ENCODE results near the gene NR2C1. TPM values are rescaled to one million over a fixed set of nuclear protein-coding genes. Genes with fewer than 3 reads are reported as not detected.

Gene NR2C1
- total and polyA plus RNA-seq, 2 donors (not counting 1 experiment from before 2014, with no cell fraction given): 31.2 to 53.9 TPM

DNA sequence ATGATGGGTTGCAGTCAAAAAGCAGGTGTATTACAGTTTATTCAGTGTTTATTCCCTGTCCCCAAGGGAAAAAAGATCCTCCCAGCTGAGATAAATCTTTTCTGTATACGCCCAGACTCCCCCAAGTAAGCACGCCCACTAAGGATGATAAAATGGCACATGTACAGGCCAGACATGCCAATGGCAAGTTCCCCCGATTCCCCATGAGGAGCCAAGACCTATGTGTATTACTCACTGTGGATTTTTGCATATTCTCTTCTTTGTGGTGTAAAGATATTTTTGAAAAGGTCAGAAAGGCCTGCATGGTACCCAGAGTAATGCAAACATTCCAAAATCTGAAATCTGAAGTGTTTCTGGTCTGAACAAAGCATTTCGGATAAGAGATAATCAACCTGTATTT lies 22.2 kb downstream of the NR2C1 start:
- H3K79me2 ChIP-seq (ENCODE audit: control insufficient read depth, insufficient read depth, low read length): no peaks in the 10 kb centered on the region
- no peak overlapping the region for H3K27ac ChIP-seq (ENCODE audit: low read length in 2 of 2)
- intact Hi-C loops (cut with micrococcal nuclease): no loop called here
- H3K4me2 ChIP-seq (replicated peaks; ENCODE audit: low read depth, low read length, poor library complexity, severe bottlenecking): no peak overlapping the region
- H3K27me3 Mint-ChIP-seq: no peaks in the 10 kb centered on the region
- no peak overlapping the region for H3K4me3 ChIP-seq (ENCODE audit: control extremely low read depth in 1 of 5, extremely low read depth in 1 of 5, insufficient read depth in 1 of 5, low read depth in 2 of 5, low read length in 4 of 5)
- no peak for ATAC-seq (ENCODE audit: low read depth)
- H2AFZ ChIP-seq (ENCODE audit: insufficient read depth, low read depth, low read length, poor library complexity, severe bottlenecking): no peak overlapping the region
- DNase-seq: no peak
- no peaks in the 10 kb centered on the region for H4K20me1 ChIP-seq (ENCODE audit: control insufficient read depth, insufficient read depth, low read length, poor library complexity, severe bottlenecking)
- POLR2A ChIA-PET: no interaction called here
- CTCF ChIA-PET: no interaction called here
- H3K4me3 Mint-ChIP-seq: no peak overlapping the region
- no peaks in the 10 kb centered on the region for H3K9me3 ChIP-seq (ENCODE audit: control extremely low read depth in 1 of 3, control insufficient read depth in 2 of 3, insufficient read depth in 1 of 3, low read length in 2 of 3)
- no peak overlapping the region for H3K9ac ChIP-seq (ENCODE audit: low read length)
- TF ChIP-seq, protein P1, sequence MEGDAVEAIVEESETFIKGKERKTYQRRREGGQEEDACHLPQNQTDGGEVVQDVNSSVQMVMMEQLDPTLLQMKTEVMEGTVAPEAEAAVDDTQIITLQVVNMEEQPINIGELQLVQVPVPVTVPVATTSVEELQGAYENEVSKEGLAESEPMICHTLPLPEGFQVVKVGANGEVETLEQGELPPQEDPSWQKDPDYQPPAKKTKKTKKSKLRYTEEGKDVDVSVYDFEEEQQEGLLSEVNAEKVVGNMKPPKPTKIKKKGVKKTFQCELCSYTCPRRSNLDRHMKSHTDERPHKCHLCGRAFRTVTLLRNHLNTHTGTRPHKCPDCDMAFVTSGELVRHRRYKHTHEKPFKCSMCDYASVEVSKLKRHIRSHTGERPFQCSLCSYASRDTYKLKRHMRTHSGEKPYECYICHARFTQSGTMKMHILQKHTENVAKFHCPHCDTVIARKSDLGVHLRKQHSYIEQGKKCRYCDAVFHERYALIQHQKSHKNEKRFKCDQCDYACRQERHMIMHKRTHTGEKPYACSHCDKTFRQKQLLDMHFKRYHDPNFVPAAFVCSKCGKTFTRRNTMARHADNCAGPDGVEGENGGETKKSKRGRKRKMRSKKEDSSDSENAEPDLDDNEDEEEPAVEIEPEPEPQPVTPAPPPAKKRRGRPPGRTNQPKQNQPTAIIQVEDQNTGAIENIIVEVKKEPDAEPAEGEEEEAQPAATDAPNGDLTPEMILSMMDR (IDR thresholded peaks at IDR 0.05): no peak
- TF ChIP-seq EZH2 (IDR thresholded peaks at IDR 0.05; ENCODE audit: borderline replicate concordance, insufficient read depth, low read depth, low read length, poor library complexity, severe bottlenecking): no peak
- no peaks in the 10 kb centered on the region for H3K4me1 ChIP-seq (ENCODE audit: control insufficient read depth in 2 of 2, insufficient read depth in 2 of 2, low read length in 2 of 2)
- H3K9me3 Mint-ChIP-seq (ENCODE audit: insufficient read depth): no peaks in the 10 kb centered on the region
- H3K4me1 Mint-ChIP-seq: no peaks in the 10 kb centered on the region
- H3K27ac Mint-ChIP-seq: no peak overlapping the region
- H3K36me3 ChIP-seq (replicated peaks in 1 of 2; ENCODE audit: control extremely low read depth in 1 of 2, control insufficient read depth in 1 of 2, extremely low read depth in 1 of 2, insufficient read depth in 2 of 2, low read length in 1 of 2): peaks cover 2 to 53% of the 10 kb centered on the region in 2 experiments
- no CpG with 5 or more reads among the region's 4 CpGs for WGBS (ENCODE audit: insufficient coverage)
- H3K27me3 ChIP-seq (replicated peaks in 1 of 4; ENCODE audit: control extremely low read depth in 1 of 4, control insufficient read depth in 3 of 4, insufficient read depth in 4 of 4, low read length in 3 of 4): no peaks in the 10 kb centered on the region

DNA sequence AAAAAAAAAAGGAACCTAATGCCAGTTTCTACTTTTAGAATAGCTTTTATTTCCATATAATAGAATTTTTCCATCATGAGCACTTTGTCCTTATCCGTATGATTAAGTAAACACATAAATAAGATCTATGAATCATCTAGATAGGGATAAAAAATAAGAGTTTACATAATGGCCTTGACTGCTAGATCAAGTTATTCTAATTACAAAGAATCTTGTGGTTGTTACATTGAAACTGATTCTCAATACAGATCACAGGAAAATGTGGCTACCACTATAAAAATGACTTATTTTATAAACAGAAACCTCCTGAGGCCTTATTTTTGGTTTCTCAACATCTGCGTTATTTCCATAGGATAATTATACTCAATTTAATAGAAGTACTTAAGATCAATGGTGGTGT lies 35.5 kb downstream of the NR2C1 start:
- ATAC-seq (ENCODE audit: low read depth) (no peak), DNase-seq (no peak)
- Histone ChIP-seq H3K27me3 (replicated peaks in 1 of 4; ENCODE audit: control extremely low read depth in 1 of 4, control insufficient read depth in 3 of 4, insufficient read depth in 4 of 4, low read length in 3 of 4) (no peaks in the 10 kb centered on the region), H3K4me1 (ENCODE audit: control insufficient read depth in 2 of 2, insufficient read depth in 2 of 2, low read length in 2 of 2) (no peaks in the 10 kb centered on the region), H4K20me1 (ENCODE audit: control insufficient read depth, insufficient read depth, low read length, poor library complexity, severe bottlenecking) (no peaks in the 10 kb centered on the region), H3K27ac (ENCODE audit: low read length in 2 of 2) (no peak overlapping the region), H3K9ac (ENCODE audit: low read length) (no peak overlapping the region), H3K79me2 (ENCODE audit: control insufficient read depth, insufficient read depth, low read length) (no peaks in the 10 kb centered on the region), H3K9me3 (ENCODE audit: control extremely low read depth in 1 of 3, control insufficient read depth in 2 of 3, insufficient read depth in 1 of 3, low read length in 2 of 3) (no peaks in the 10 kb centered on the region), H2AFZ (ENCODE audit: insufficient read depth, low read depth, low read length, poor library complexity, severe bottlenecking) (no peak overlapping the region), H3K36me3 (replicated peaks in 1 of 2; ENCODE audit: control extremely low read depth in 1 of 2, control insufficient read depth in 1 of 2, extremely low read depth in 1 of 2, insufficient read depth in 2 of 2, low read length in 1 of 2) (peaks cover 11 to 35% of the 10 kb centered on the region in 2 experiments), H3K4me3 (ENCODE audit: control extremely low read depth in 1 of 5, extremely low read depth in 1 of 5, insufficient read depth in 1 of 5, low read depth in 2 of 5, low read length in 4 of 5) (no peak overlapping the region), H3K4me2 (replicated peaks; ENCODE audit: low read depth, low read length, poor library complexity, severe bottlenecking) (no peak overlapping the region)
- Mint-ChIP-seq H3K4me1 (peaks cover 1% of the 10 kb centered on the region), H3K9me3 (ENCODE audit: insufficient read depth) (no peaks in the 10 kb centered on the region), H3K27ac (no peak overlapping the region), H3K4me3 (no peak overlapping the region), H3K27me3 (no peaks in the 10 kb centered on the region)
- ChIA-PET POLR2A (no interaction called here), CTCF (interaction anchor here (0.7 kb wide), 1 partner anchor 586 kb away, joined by 4 read pairs; no protein-coding TSS in a partner anchor)
- intact Hi-C loops (cut with micrococcal nuclease): no loop called here
- no peak for TF ChIP-seq EZH2 (IDR thresholded peaks at IDR 0.05; ENCODE audit: borderline replicate concordance, insufficient read depth, low read depth, low read length, poor library complexity, severe bottlenecking)
- TF ChIP-seq, protein P1 (IDR thresholded peaks at IDR 0.05): no peak
- no CpG with 5 or more reads among the region's 2 CpGs for WGBS (ENCODE audit: insufficient coverage)
